Astrocyte of the spinal cord (primary cell): ENCODE results near the gene S100A9.

Experiments
- DNase-seq: peaks from one replicate; pipeline ENCODE4 v3.0.0; 2011; ENCODE audit warnings: low read depth, low spot score
- H3K4me3 ChIP-seq: 2 replicates; pipeline ENCODE4 v1.5.1; 2011; ENCODE audit warnings: low read depth, mild to moderate bottlenecking, low read length, moderate library complexity
- in situ Hi-C: cut with HindIII; loops from 2 replicates; pipeline ENCODE4 v1.10.0; 2017; ENCODE audit warnings: low sequenced_read_pairs
- TF ChIP-seq, protein P1 (sequence below): IDR thresholded peaks from 2 replicates; pipeline ENCODE4 v1.5.1; 2012; ENCODE audit warnings: low read depth, mild to moderate bottlenecking, low read length, inconsistent platforms

S100A9 gene

DNA sequence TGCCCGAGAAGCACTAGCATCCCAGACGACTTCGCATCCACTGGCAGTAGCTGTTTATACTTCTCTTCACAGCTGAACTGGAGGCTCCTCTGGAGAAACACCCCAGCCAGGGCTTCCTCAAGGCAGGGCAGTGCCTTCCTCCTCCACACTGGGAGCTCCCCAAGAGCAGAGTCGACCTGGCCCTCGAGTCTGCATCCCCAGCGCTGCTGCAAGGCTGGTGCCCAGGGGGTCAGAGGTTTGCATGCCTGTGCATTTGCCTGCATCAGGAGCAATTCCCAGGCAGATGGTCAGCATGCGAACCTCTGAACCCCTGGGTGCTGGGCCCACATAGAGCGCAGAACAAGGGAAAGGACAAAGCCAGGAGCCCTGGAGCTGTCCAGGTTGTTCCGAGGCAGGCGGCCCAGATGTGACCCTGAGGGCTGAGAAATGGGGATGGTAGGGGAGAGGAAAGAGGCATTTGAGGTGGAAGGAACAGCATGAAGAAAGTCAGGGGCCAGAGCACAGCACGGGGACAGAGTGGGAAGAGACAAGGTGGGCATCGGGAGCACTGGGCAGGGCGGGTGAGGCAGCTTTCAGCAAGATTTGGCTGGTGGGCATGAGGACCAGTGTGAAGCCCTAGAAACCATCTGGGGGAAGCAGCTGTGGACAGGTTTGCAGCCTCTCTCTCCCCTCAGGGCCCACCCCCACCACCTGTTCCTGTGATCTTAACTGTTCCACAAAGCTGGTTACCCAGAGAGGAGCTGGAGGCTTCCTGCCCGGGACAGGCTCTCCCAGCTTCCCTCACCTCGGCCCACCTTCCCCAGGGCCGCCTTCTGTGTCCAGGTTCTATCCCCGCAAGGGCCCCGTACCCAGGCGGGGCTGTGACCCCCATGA lies 39.6 kb downstream of the S100A9 start:
- in situ Hi-C loops = no loop called here
- TF ChIP-seq, protein P1, sequence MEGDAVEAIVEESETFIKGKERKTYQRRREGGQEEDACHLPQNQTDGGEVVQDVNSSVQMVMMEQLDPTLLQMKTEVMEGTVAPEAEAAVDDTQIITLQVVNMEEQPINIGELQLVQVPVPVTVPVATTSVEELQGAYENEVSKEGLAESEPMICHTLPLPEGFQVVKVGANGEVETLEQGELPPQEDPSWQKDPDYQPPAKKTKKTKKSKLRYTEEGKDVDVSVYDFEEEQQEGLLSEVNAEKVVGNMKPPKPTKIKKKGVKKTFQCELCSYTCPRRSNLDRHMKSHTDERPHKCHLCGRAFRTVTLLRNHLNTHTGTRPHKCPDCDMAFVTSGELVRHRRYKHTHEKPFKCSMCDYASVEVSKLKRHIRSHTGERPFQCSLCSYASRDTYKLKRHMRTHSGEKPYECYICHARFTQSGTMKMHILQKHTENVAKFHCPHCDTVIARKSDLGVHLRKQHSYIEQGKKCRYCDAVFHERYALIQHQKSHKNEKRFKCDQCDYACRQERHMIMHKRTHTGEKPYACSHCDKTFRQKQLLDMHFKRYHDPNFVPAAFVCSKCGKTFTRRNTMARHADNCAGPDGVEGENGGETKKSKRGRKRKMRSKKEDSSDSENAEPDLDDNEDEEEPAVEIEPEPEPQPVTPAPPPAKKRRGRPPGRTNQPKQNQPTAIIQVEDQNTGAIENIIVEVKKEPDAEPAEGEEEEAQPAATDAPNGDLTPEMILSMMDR = no peak
- H3K4me3 ChIP-seq = no peak overlapping the region
- no peak for DNase-seq

DNA sequence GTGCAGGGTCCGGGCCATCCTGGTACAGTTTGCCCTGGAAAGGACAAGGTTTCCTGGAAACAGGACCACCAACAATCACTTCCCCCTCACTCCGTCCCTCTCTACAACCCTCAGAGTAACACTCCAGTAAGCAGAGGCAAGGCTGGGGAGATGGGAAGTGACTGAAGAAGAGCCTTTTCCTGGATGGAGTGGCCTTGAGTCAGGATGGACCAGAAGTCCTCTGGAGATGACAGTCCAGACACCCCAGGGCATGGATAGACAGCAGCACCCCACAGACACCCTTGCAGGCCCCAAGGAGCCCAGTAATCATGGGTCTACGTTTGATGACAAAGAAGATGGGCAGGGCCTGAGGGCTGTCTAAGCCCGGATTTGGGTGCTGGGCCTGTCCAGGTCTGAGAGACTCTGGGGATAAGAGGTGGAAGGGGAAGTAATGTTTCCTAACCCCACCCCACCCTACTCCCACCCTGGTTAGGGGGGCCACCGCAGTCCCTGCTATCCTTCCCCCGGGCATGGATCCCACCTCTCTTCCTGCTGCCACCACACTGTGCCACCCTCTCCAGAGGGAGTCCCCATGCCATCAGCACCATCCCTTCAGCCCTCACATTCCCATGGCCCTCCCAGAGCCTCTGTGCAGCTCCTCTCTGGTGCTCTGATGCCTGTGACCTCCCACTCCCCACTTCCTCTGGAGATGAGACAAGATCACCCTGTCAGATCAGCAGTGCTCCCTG lies 40.4 kb downstream of the S100A9 start:
- no peak overlapping the region for H3K4me3 ChIP-seq
- in situ Hi-C loops = no loop called here
- TF ChIP-seq, protein P1 = no peak
- no peak for DNase-seq

DNA sequence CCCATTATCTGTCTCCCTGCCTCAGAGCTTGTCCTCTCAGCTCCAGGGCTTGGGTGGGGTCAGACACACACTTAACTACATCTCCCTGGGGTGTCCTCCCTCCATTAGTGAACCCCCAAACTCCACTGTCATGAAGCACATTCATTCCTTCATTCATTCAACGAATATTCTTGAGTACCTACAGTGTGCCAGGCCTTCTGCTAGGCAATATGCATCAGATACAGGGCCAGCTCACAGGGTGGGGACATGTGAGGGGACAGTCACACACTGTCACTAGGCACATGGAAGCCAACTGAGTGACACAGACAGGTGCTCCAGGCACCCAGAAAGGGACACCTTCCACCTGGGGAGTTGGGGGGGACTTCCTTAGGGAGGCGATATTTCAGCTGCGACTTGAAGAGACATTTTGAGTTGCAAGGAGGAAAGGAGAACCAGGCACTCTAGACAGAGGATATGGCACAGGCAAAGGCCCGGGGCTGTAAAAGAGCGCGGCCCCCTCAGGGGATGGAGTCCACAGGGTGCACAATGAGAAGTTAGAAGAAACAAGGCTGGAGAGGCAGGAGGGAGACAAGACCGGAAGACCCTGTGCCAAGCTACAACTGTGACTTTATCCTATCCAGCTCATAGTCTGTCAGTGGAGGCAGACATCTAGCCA lies 41.9 kb downstream of the S100A9 start:
- in situ Hi-C loops = no loop called here
- DNase-seq = no peak
- H3K4me3 ChIP-seq = no peak overlapping the region
- TF ChIP-seq, protein P1 = no peak

DNA sequence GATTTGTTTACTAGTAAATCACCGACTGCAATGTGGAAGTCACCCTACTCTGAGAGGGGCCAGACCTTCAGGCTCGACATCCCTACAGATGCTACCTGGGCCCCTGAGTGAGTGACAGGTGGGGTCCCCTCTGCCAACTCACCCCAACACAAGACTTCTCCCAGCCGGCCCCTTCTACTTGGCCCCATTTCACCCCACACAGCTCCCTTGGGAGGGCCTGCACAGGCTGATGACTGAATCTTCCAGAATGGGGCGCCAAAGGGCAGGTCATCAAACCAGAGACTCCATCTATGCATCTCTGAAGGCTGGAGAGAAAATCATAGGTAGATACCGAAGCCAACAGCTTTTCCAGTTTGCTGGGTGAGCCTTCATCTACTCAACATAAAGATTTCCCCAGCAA lies 42.6 kb downstream of the S100A9 start:
- in situ Hi-C loops = no loop called here
- no peak overlapping the region for H3K4me3 ChIP-seq
- no peak for DNase-seq
- TF ChIP-seq, protein P1 = no peak

DNA sequence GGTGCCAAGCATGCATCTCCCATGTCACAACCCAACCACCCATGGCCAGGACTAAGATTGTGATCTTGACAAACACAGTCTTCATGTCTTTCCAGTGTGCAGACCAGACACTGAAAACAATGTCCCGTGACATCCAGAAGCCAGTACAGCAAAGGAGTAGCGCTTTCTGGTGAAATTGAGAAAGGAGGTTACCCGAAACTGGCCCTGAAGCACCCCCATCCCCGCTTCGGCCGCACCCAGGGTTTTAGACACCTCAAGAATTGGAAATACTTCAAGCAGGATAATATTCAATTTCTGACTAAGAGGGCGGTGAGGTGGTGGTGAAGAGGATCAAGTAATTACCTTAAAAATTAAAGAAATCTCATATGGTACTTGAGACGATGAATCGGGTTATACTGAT lies 43.8 kb downstream of the S100A9 start:
- TF ChIP-seq, protein P1 = no peak
- in situ Hi-C loops = no loop called here
- no peak for DNase-seq
- H3K4me3 ChIP-seq = no peak overlapping the region

DNA sequence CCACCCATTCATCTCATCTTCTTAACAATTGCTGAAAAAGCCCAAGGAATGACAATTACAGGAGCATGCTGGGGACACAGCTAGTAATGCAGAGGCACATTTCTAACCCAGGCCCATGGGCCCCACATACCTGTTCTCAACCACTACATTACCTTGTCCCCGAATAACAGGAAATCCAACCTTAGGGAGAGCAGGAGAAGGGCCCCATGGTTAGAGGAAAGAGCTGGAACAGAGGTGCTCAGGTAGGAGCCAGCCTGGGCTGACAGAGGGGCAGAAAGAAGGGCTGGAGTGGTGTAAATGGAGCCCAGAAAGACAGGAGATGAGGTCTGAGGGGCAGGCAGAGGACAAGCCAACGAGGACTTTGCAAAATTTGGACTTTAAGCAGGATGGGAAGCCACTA lies 44.6 kb downstream of the S100A9 start:
- DNase-seq = no peak
- in situ Hi-C loops = no loop called here
- H3K4me3 ChIP-seq = no peak overlapping the region
- TF ChIP-seq, protein P1 = no peak
